Activated T-cell treated with anti-CD3 and anti-CD28 coated beads, Interleukin-2, amount 50 U/mL, for 4 hours (primary cell): ENCODE results near the gene PON3. TPM values are rescaled to one million over a fixed set of nuclear protein-coding genes. Genes with fewer than 3 reads are reported as not detected.

Experiments
- ATAC-seq, 2 donors: fragments of 200-7000 bp; cut with Tn5 transposase; one replicate each; pipeline ENCODE4 v1.10.0; 2021
- DNase-seq: peaks from one replicate; pipeline ENCODE4 v3.0.0-alpha.2; 2020
- H3K27me3 Mint-ChIP-seq: one replicate; pipeline ENCODE4 v1.8.0; 2021; ENCODE audit warnings: low read depth, mixed read lengths
- H3K36me3 Mint-ChIP-seq: one replicate; pipeline ENCODE4 v1.8.0; 2022; ENCODE audit warnings: mixed read lengths; ENCODE audit not compliant: insufficient read depth
- H3K4me1 Mint-ChIP-seq: one replicate; pipeline ENCODE4 v1.8.0; 2021; ENCODE audit warnings: low read depth, mixed read lengths
- H3K4me3 Mint-ChIP-seq: one replicate; pipeline ENCODE4 v1.8.0; 2021; ENCODE audit warnings: mild to moderate bottlenecking, moderate library complexity, mixed read lengths
- H3K9me3 Mint-ChIP-seq: one replicate; pipeline ENCODE4 v1.8.0; 2021; ENCODE audit warnings: mixed read lengths
- total RNA-seq, 3 donors: library from RNA; stranded (reverse); gene quantifications; one replicate each; pipeline ENCODE4 v1.2.1, GENCODE V29; 2021

PON3 gene
- total RNA-seq, 3 donors from 2014 or later: not detected

- Mint-ChIP-seq H3K4me1 (no peaks in the 10 kb centered on the region), H3K27me3 (peaks cover 2% of the 10 kb centered on the region), H3K4me3 (no peak overlapping the region), H3K36me3 (no peaks in the 10 kb centered on the region), H3K9me3 (no peaks in the 10 kb centered on the region)
- ATAC-seq (no peak), DNase-seq (no peak)
These were observed 31.8 kb upstream of the PON3 start for GRCh38 chr7:95427914-95428516.

- no peak for ATAC-seq
- H3K4me1 Mint-ChIP-seq: no peaks in the 10 kb centered on the region
- no peaks in the 10 kb centered on the region for H3K9me3 Mint-ChIP-seq
- DNase-seq: no peak
- no peak overlapping the region for H3K4me3 Mint-ChIP-seq
- no peaks in the 10 kb centered on the region for H3K27me3 Mint-ChIP-seq
- H3K36me3 Mint-ChIP-seq: no peaks in the 10 kb centered on the region
These were observed 31.0 kb upstream of the PON3 start for GRCh38 chr7:95427166-95427565.

- no peak for ATAC-seq
- Mint-ChIP-seq H3K9me3 (no peaks in the 10 kb centered on the region), H3K27me3 (no peaks in the 10 kb centered on the region), H3K4me1 (no peaks in the 10 kb centered on the region), H3K4me3 (no peak overlapping the region), H3K36me3 (no peaks in the 10 kb centered on the region)
- DNase-seq: no peak
These were observed 29.5 kb upstream of the PON3 start for GRCh38 chr7:95425694-95426093.

- Mint-ChIP-seq H3K4me3 (no peak overlapping the region), H3K9me3 (no peaks in the 10 kb centered on the region), H3K27me3 (no peaks in the 10 kb centered on the region), H3K4me1 (no peaks in the 10 kb centered on the region), H3K36me3 (no peaks in the 10 kb centered on the region)
- DNase-seq (no peak), ATAC-seq (no peak)
These were observed 28.5 kb upstream of the PON3 start for GRCh38 chr7:95424716-95425115.

- ATAC-seq (no peak), DNase-seq (no peak)
- Mint-ChIP-seq H3K4me3 (no peak overlapping the region), H3K4me1 (no peaks in the 10 kb centered on the region), H3K36me3 (no peaks in the 10 kb centered on the region), H3K9me3 (no peaks in the 10 kb centered on the region), H3K27me3 (no peaks in the 10 kb centered on the region)
These were observed 25.8 kb upstream of the PON3 start for GRCh38 chr7:95421847-95422444.

- Mint-ChIP-seq H3K4me3 (no peak overlapping the region), H3K9me3 (no peaks in the 10 kb centered on the region), H3K36me3 (no peaks in the 10 kb centered on the region), H3K4me1 (no peaks in the 10 kb centered on the region), H3K27me3 (no peaks in the 10 kb centered on the region)
- DNase-seq (no peak), ATAC-seq (no peak)
These were observed 25.0 kb upstream of the PON3 start for GRCh38 chr7:95421000-95421846.

GRCh38 chr7:95412075-95412474, 15.9 kb upstream of the PON3 start:
- Mint-ChIP-seq H3K27me3 (no peaks in the 10 kb centered on the region), H3K36me3 (peaks cover 3% of the 10 kb centered on the region), H3K9me3 (no peaks in the 10 kb centered on the region), H3K4me3 (no peak overlapping the region), H3K4me1 (no peaks in the 10 kb centered on the region)
- DNase-seq: no peak
- no peak for ATAC-seq

- no peak overlapping the region for H3K4me3 Mint-ChIP-seq
- ATAC-seq: no peak
- no peak for DNase-seq
- no peaks in the 10 kb centered on the region for H3K4me1 Mint-ChIP-seq
- peaks cover 3% of the 10 kb centered on the region for H3K36me3 Mint-ChIP-seq
- H3K9me3 Mint-ChIP-seq: no peaks in the 10 kb centered on the region
- no peaks in the 10 kb centered on the region for H3K27me3 Mint-ChIP-seq
These were observed 15.5 kb upstream of the PON3 start for GRCh38 chr7:95411666-95412065.

GRCh38 chr7:95411036-95411435, 14.9 kb upstream of the PON3 start:
- no peak for ATAC-seq
- no peaks in the 10 kb centered on the region for H3K4me1 Mint-ChIP-seq
- no peaks in the 10 kb centered on the region for H3K27me3 Mint-ChIP-seq
- no peak overlapping the region for H3K4me3 Mint-ChIP-seq
- peaks cover 3% of the 10 kb centered on the region for H3K36me3 Mint-ChIP-seq
- H3K9me3 Mint-ChIP-seq: no peaks in the 10 kb centered on the region
- no peak for DNase-seq

- no peak overlapping the region for H3K4me3 Mint-ChIP-seq
- ATAC-seq: no peak
- no peak for DNase-seq
- H3K9me3 Mint-ChIP-seq: no peaks in the 10 kb centered on the region
- H3K27me3 Mint-ChIP-seq: no peaks in the 10 kb centered on the region
- H3K4me1 Mint-ChIP-seq: no peaks in the 10 kb centered on the region
- H3K36me3 Mint-ChIP-seq: peaks cover 3% of the 10 kb centered on the region
These were observed 11.6 kb upstream of the PON3 start for GRCh38 chr7:95407751-95408150.

- H3K4me3 Mint-ChIP-seq: no peak overlapping the region
- no peak for ATAC-seq
- H3K4me1 Mint-ChIP-seq: no peaks in the 10 kb centered on the region
- no peak for DNase-seq
- no peaks in the 10 kb centered on the region for H3K9me3 Mint-ChIP-seq
- H3K36me3 Mint-ChIP-seq: peaks cover 3% of the 10 kb centered on the region
- H3K27me3 Mint-ChIP-seq: no peaks in the 10 kb centered on the region
These were observed 9.6 kb upstream of the PON3 start for GRCh38 chr7:95405800-95406199.

GRCh38 chr7:95405208-95405607, 9.0 kb upstream of the PON3 start:
- ATAC-seq (no peak), DNase-seq (no peak)
- Mint-ChIP-seq H3K4me3 (no peak overlapping the region), H3K9me3 (no peaks in the 10 kb centered on the region), H3K36me3 (peaks cover 3% of the 10 kb centered on the region), H3K27me3 (no peaks in the 10 kb centered on the region), H3K4me1 (no peaks in the 10 kb centered on the region)

GRCh38 chr7:95404316-95404865, 8.2 kb upstream of the PON3 start:
- no peak for DNase-seq
- no peak overlapping the region for H3K4me3 Mint-ChIP-seq
- H3K4me1 Mint-ChIP-seq: no peaks in the 10 kb centered on the region
- H3K27me3 Mint-ChIP-seq: peaks cover 2% of the 10 kb centered on the region
- no peaks in the 10 kb centered on the region for H3K9me3 Mint-ChIP-seq
- peaks cover 3% of the 10 kb centered on the region for H3K36me3 Mint-ChIP-seq
- ATAC-seq: no peak

GRCh38 chr7:95398155-95398940, 2.2 kb upstream of the PON3 start:
- Mint-ChIP-seq H3K9me3 (no peaks in the 10 kb centered on the region), H3K4me1 (peaks cover 2% of the 10 kb centered on the region), H3K36me3 (no peaks in the 10 kb centered on the region), H3K27me3 (peaks cover 31% of the 10 kb centered on the region), H3K4me3 (no peak overlapping the region)
- ATAC-seq (no peak), DNase-seq (no peak)
